ENCODE measurements around the gene DTX2. TPM values are rescaled to one million over a fixed set of nuclear protein-coding genes. Genes with fewer than 3 reads are reported as not detected.
"Not testable (repeated sequence)": the region's sequence is repeated elsewhere in the genome, so short reads cannot be mapped to it uniquely, and the experiment has no call there.

DTX2 gene
- total RNA-seq, 4 donors from 2014 or later, result 73.0 to 169 (median 119) TPM

DNA sequence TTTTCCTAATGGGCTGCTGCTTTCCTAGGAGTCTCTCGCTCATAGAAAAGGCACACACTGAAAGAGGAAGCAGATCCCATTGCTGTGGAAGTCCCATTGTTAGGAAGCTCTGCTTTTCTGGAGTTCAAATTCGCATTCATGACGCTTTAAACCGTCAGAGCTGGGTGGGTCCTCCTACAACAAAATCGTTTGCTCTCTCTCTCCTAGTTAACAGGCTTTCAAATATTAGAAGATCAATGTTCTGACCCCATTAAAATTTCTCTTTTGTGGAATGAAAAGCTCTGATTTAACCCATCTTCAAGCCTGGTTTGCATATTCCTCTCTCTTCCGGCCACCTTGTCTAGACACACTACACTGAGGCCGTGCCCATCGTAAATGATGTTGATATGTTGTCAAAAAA, 81.7 kb downstream of the DTX2 start, which contains the start of gene SPDYE16:
TSS of gene SPDYE16 (minus strand) at position 101 of the 400 bp plus-strand sequence. CDS start 1,838 bp downstream, outside the sequence.
- H3K4me3 ChIP-seq; in situ Hi-C loops (cut with MboI; ENCODE audit: low pct_ligation_motif_present in 1 of 4, low pct_unique_long_range_greater_than_20kb in 1 of 4, low sequenced_read_pairs in 3 of 4); DNase-seq; H3K4me1 ChIP-seq; H3K27me3 ChIP-seq; H3K27ac ChIP-seq; intact Hi-C loops (cut with DNase I; ENCODE audit: low total_unique reads); H3K9me3 ChIP-seq; H3K36me3 ChIP-seq: not testable (repeated sequence)
- whole genome bisulfite sequencing, 2 donors (ENCODE audit: low coverage in 1 of 2), result no CpG with 5 or more reads among the region's 8 CpGs

GRCh38 chr7:76549025-76549854, 87.7 kb downstream of the DTX2 start:
- WGBS, 2 donors (ENCODE audit: low coverage in 1 of 2), result 1% methylated on average over 43 of the region's 71 CpGs; no CpG with 5 or more reads in 1 of the 2 donors
- intact Hi-C loops (cut with DNase I; ENCODE audit: low total_unique reads); in situ Hi-C loops (cut with MboI; ENCODE audit: low pct_ligation_motif_present in 1 of 4, low pct_unique_long_range_greater_than_20kb in 1 of 4, low sequenced_read_pairs in 3 of 4); H3K27me3 ChIP-seq; H3K36me3 ChIP-seq; H3K9me3 ChIP-seq; H3K4me1 ChIP-seq: not testable (repeated sequence)
- H3K27ac ChIP-seq, result peak overlapping the region; percentile 89 to 97 (median 94)
- TF ChIP-seq POLR2A (IDR thresholded peaks at IDR 0.05) (peak; percentile 80), POLR2AphosphoS5 (IDR thresholded peaks at IDR 0.05) (peak; percentile 72 to 94 (median 91)), CTCF (IDR thresholded peaks at IDR 0.05) (peak in 1 of 5 experiments; percentile 14)
- H3K4me3 ChIP-seq, result peak overlapping the region; percentile 71 to 97 (median 93)
- DNase-seq, result peak; percentile 91

DNA sequence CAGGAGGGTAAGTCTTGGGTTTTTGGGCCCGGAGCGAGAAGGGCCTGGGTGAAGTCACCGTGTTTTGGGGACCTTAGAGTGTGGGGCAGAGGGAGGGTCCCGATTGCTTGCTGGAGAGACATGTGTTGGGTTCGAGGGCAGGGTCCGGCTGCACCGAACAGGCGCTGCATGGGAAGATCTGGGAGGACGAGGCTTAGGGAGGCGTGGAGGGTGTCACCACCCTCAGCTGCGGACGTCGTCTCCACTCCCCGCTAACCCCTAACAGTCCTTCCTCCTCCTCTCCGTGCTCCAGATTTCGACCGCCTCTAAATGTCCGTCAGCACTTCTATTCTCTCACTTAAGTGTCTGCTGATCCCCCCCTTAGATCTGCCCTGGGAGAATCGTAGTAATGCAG, 88.3 kb downstream of the DTX2 start:
- DNase-seq, result peak; percentile 12
- H3K27me3 ChIP-seq; H3K9me3 ChIP-seq; H3K4me1 ChIP-seq; intact Hi-C loops (cut with DNase I; ENCODE audit: low total_unique reads); in situ Hi-C loops (cut with MboI; ENCODE audit: low pct_ligation_motif_present in 1 of 4, low pct_unique_long_range_greater_than_20kb in 1 of 4, low sequenced_read_pairs in 3 of 4); H3K36me3 ChIP-seq: not testable (repeated sequence)
- H3K4me3 ChIP-seq, result peak overlapping the region; percentile 71 to 97 (median 93)
- peak overlapping the region; percentile 89 to 97 (median 94) for H3K27ac ChIP-seq
- WGBS, 2 donors (ENCODE audit: low coverage in 1 of 2), result 2% methylated on average over 19 of the region's 19 CpGs; no CpG with 5 or more reads in 1 of the 2 donors

DNA sequence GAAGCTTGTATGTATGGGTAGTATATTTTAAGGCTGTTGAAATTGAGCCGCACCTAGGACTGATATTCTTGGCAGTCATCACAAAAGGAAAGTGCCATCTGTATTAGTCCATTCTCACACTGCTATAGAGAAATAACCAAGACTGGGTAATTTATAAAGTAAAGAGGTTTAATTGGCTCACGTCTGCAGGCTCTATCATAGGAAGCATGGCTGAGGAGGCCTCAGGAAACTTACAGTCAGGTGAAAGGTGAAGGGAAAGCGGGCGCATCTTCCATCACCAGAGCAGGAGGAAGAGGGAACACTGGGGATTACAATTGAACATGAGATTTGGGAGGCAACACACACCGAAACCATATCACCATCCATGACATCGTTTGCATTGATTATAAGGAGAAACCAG, 90.5 kb downstream of the DTX2 start:
- in situ Hi-C loops (cut with MboI; ENCODE audit: low pct_ligation_motif_present in 1 of 4, low pct_unique_long_range_greater_than_20kb in 1 of 4, low sequenced_read_pairs in 3 of 4); H3K36me3 ChIP-seq; H3K27ac ChIP-seq; intact Hi-C loops (cut with DNase I; ENCODE audit: low total_unique reads); H3K4me3 ChIP-seq; H3K9me3 ChIP-seq; H3K27me3 ChIP-seq; DNase-seq; H3K4me1 ChIP-seq: not testable (repeated sequence)
- WGBS, 2 donors (ENCODE audit: low coverage in 1 of 2), result 81 to 92% methylated on average over 5 to 6 of the region's 6 CpGs

Small RNAs within 50 kb of the gene (small RNA-seq; reads per million reads assigned to genes)
- 0 reads per million in 4 donors for gene RF00019

Other genes starting within 250 kb of the DTX2 start
- 1,000 to 10,000 TPM in 1 of 4 donors, 100 to 1,000 TPM in 3; 387 to 1,086 (median 519) TPM for gene HSPB1, start 159.0 kb upstream of the DTX2 start, total RNA-seq
- gene YWHAG, start 102.7 kb upstream of the DTX2 start, total RNA-seq, result 10 to 100 TPM; 35.9 to 71.6 (median 48.2) TPM
- gene SSC4D, start 52.0 kb upstream of the DTX2 start, total RNA-seq, result under 1 TPM in 1 of 4 donors, not detected in 3; 0.41 TPM
- gene ZP3, start 36.8 kb upstream of the DTX2 start, total RNA-seq, result 1 to 10 TPM in 2 of 4 donors, not detected in 2; 3.0 to 3.4 TPM
- gene UPK3B, start 48.8 kb downstream of the DTX2 start, total RNA-seq, result 10 to 100 TPM in 1 of 4 donors, 1 to 10 TPM in 2, not detected in 1; 3.0 to 11.6 (median 4.9) TPM
- not detected for gene SPDYE16, start 81.6 kb downstream of the DTX2 start, total RNA-seq
- gene POMZP3, start 165.6 kb downstream of the DTX2 start, total RNA-seq, result 10 to 100 TPM in 2 of 4 donors, 1 to 10 TPM in 2; 1.5 to 38.2 (median 9.3) TPM

Measured in transverse colon (tissue), 4 donors.